Measurements from ENCODE around the gene AKAP13. TPM values are rescaled to one million over a fixed set of nuclear protein-coding genes. Genes with fewer than 3 reads are reported as not detected.
A peak's percentile ranks its signal among the peaks of the same experiment; 100 is the strongest.

The AKAP13 gene
- total RNA-seq, 4 donors from 2014 or later: 332 to 362 (median 351) TPM

DNA sequence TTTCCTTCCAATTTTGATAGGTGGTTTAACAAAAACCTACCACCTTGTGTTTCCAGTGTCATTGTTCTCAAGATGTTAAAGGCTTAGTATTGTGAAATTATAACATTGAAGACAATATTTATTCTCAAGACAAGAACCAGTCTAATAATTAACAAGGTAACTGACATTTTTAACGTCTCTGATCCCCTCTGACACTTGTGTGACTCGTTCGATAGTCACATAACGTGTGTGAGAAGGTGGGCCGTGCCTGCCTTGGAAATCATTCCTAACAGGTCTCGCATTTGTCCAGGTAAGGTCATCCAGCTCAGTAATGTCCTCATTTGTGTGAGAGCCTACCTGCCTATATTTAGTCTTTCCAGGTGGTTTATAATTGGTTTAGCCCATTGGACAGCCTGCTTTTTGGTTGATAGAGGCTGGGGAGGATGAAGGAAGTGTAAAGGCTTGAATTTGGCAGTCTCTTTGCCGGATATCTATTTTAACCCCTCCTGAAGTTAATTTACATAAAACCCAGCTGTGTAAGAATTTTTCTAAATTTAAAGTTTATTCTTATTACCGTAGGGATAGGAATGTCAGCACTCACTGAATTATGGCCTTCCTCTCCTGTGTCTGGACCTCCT, 94.4 kb downstream of the AKAP13 start:
- Histone ChIP-seq H3K27ac (no peak overlapping the region), H3K36me3 (no peaks in the 10 kb centered on the region), H3K4me3 (no peak overlapping the region), H3K27me3 (no peaks in the 10 kb centered on the region), H3K9me3 (no peaks in the 10 kb centered on the region), H3K4me1 (peaks cover 0 to 47% (median 10%) of the 10 kb centered on the region in 4 donors)
- no peak for DNase-seq (ENCODE audit: low spot score in 2 of 2)
- 76 to 81% methylated on average over 8 of the region's 8 CpGs for WGBS, 2 donors
- TF ChIP-seq POLR2A (IDR thresholded peaks at IDR 0.05): no peak
- TF ChIP-seq, protein P1, sequence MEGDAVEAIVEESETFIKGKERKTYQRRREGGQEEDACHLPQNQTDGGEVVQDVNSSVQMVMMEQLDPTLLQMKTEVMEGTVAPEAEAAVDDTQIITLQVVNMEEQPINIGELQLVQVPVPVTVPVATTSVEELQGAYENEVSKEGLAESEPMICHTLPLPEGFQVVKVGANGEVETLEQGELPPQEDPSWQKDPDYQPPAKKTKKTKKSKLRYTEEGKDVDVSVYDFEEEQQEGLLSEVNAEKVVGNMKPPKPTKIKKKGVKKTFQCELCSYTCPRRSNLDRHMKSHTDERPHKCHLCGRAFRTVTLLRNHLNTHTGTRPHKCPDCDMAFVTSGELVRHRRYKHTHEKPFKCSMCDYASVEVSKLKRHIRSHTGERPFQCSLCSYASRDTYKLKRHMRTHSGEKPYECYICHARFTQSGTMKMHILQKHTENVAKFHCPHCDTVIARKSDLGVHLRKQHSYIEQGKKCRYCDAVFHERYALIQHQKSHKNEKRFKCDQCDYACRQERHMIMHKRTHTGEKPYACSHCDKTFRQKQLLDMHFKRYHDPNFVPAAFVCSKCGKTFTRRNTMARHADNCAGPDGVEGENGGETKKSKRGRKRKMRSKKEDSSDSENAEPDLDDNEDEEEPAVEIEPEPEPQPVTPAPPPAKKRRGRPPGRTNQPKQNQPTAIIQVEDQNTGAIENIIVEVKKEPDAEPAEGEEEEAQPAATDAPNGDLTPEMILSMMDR (IDR thresholded peaks at IDR 0.05): no peak
- TF ChIP-seq EP300 (IDR thresholded peaks at IDR 0.05): no peak

DNA sequence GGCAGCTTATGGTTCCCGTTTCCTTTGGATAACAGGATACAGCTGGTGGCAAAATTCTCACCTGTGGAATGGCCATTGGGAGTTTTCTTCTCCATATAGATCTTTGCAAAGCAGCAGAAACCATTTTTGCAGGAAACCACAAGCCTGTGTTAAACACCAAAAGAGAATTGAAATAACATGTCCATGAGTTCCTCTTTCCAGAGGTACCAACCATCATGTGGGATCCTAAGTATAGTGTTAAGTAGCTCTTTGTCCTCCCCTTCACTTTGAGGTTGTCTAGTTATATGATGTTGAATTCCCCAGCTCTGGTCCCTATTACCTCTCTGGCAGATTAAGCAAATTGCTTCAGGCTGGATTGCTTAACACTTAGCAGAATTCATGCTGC, 94.9 kb downstream of the AKAP13 start:
- H3K27ac ChIP-seq: no peak overlapping the region
- TF ChIP-seq, protein P1 (IDR thresholded peaks at IDR 0.05): no peak
- TF ChIP-seq POLR2A (IDR thresholded peaks at IDR 0.05) (no peak), EP300 (IDR thresholded peaks at IDR 0.05) (no peak)
- WGBS, 2 donors: 72 to 80% methylated on average over 1 of the region's 1 CpG
- H3K9me3 ChIP-seq: no peaks in the 10 kb centered on the region
- DNase-seq (ENCODE audit: low spot score in 2 of 2): no peak
- peaks cover 0 to 47% (median 10%) of the 10 kb centered on the region in 4 donors for H3K4me1 ChIP-seq
- H3K36me3 ChIP-seq: no peaks in the 10 kb centered on the region
- no peak overlapping the region for H3K4me3 ChIP-seq
- H3K27me3 ChIP-seq: no peaks in the 10 kb centered on the region

DNA sequence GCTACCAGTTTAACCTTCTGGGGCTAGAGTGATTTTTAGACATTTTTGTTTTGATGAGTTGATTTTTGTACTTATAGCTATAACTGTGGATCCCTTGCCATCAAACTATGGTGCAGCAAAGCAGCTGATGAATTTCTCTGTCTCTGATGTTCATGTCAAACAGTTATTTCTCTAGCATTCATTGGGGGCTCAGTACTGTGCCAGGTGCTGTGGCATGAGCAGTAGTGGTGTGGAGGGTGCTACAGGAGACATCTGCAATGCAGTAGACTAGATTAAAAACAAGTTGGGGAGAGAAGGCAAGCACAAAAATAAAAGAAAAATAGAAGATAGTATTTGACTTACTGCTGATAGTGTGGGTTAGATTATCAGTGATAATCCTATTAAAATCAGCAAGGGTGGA, 95.3 kb downstream of the AKAP13 start:
- no peak for TF ChIP-seq EP300 (IDR thresholded peaks at IDR 0.05)
- no peak for TF ChIP-seq POLR2A (IDR thresholded peaks at IDR 0.05)
- TF ChIP-seq, protein P1 (IDR thresholded peaks at IDR 0.05): no peak
- H3K4me3 ChIP-seq: no peak overlapping the region
- no peak for DNase-seq (ENCODE audit: low spot score in 2 of 2)
- no peaks in the 10 kb centered on the region for H3K9me3 ChIP-seq
- no peaks in the 10 kb centered on the region for H3K27me3 ChIP-seq
- no peak overlapping the region for H3K27ac ChIP-seq
- peaks cover 0 to 48% (median 10%) of the 10 kb centered on the region in 4 donors for H3K4me1 ChIP-seq
- H3K36me3 ChIP-seq: no peaks in the 10 kb centered on the region

DNA sequence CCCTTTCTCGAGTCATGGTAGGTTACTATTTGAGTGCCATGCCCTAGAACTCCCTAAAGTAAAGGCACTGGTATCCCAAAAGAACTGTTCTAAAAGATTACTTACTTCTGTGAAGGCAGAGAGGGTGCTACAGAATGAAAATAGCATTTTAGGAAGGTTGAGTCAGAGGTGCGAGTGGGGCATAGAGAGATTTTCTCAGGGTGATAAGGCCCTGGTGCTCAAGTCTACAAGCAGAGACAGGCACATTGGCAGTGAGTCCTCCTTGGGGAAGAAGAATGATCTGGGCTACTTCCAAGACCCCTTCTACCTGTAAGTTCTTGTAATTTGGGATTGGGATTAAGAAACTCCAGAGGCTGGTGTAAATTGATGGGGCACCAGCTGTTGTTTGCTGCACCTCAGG, 96.7 kb downstream of the AKAP13 start:
- no peak for TF ChIP-seq EP300 (IDR thresholded peaks at IDR 0.05)
- TF ChIP-seq, protein P1 (IDR thresholded peaks at IDR 0.05): no peak
- TF ChIP-seq POLR2A (IDR thresholded peaks at IDR 0.05): no peak
- no peaks in the 10 kb centered on the region for H3K36me3 ChIP-seq
- H3K27ac ChIP-seq: no peak overlapping the region
- DNase-seq (ENCODE audit: low spot score in 2 of 2): no peak
- H3K4me1 ChIP-seq: peaks cover 0 to 56% (median 22%) of the 10 kb centered on the region in 4 donors
- H3K9me3 ChIP-seq: no peaks in the 10 kb centered on the region
- no peaks in the 10 kb centered on the region for H3K27me3 ChIP-seq
- H3K4me3 ChIP-seq: no peak overlapping the region
- 92 to 94% methylated on average over 2 of the region's 2 CpGs for WGBS, 2 donors

GRCh38 chr15:85477730-85478129, 97.3 kb downstream of the AKAP13 start:
- TF ChIP-seq, protein P1 (IDR thresholded peaks at IDR 0.05): peak in 1 of 5 experiments; percentile 17
- TF ChIP-seq EP300 (IDR thresholded peaks at IDR 0.05): no peak
- Histone ChIP-seq H3K9me3 (no peaks in the 10 kb centered on the region), H3K4me1 (peaks cover 0 to 63% (median 27%) of the 10 kb centered on the region in 4 donors), H3K27me3 (no peaks in the 10 kb centered on the region), H3K4me3 (no peak overlapping the region), H3K27ac (peak overlapping the region in 1 of 4 donors; percentile 13), H3K36me3 (no peaks in the 10 kb centered on the region)
- DNase-seq (ENCODE audit: low spot score in 2 of 2): no peak
- 28 to 56% methylated on average over 4 of the region's 4 CpGs for WGBS, 2 donors
